ENCODE data around the gene SNX33.
"Not testable (repeated sequence)": the region's sequence is repeated elsewhere in the genome, so short reads cannot be mapped to it uniquely, and the experiment has no call there.

- not testable (repeated sequence) for TF ChIP-seq POLR2A, CTCF (IDR thresholded peaks at IDR 0.05)
Measured at GRCh38 chr15:75678324-75678690, 30.6 kb downstream of the SNX33 start.

All from right lobe of liver (tissue), 4 donors.